HG02588 (cell line): ENCODE measurements around the gene VPS35L.
"Not testable (repeated sequence)": the region's sequence is repeated elsewhere in the genome, so short reads cannot be mapped to it uniquely, and the experiment has no call there.

Source experiments
- ATAC-seq: cut with Tn5 transposase; IDR thresholded peaks from one replicate; pipeline ENCODE4 v1.9.1; 2021; ENCODE audit warnings: mild to moderate bottlenecking, moderate library complexity; ENCODE audit not compliant: unreplicated experiment

VPS35L gene

DNA sequence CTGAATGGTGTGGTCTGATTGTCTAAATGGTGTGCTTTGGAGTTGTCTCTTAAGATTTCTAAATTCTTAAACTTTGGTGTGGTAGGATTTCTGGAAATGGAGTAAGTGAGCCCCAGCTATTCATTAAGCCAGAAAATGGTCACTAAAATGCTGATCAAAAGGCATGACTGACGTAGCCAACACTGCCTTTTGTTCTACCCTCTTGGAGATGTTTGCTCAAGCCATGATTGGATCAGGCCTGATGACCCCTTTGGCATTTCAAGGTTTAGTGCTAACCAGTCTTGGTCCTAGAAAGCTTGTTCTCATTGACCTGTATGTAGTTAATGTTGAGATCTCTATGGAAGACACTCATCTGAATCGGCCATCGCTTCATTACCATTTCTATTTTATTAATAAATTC, 94.5 kb downstream of the VPS35L start:
- ATAC-seq: no peak

DNA sequence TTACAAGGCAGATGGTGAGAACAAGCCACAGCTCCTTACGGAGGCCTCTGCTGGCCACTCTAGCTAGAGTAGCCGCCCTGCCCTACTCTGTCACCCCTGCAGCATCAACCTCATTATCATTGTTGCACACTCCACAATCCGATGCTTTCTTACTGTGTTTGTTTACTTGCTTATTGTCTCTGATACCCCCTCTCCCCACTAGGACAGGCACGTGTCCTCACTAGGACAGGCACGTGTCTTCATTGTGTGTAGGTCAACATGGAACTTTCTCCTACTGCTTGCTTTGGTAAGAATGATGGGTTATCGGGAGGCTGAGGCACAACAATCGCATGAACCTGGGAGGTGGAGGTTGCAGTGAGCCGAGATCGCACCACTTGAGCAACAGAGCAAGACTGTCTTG, 98.6 kb downstream of the VPS35L start:
- ATAC-seq: no peak

- no peak for ATAC-seq
Observed at GRCh38 chr16:19655242-19655777, 99.8 kb downstream of the VPS35L start.

GRCh38 chr16:19657831-19658230, 102.3 kb downstream of the VPS35L start:
- ATAC-seq: no peak

GRCh38 chr16:19659554-19659953, 104.1 kb downstream of the VPS35L start:
- no peak for ATAC-seq

DNA sequence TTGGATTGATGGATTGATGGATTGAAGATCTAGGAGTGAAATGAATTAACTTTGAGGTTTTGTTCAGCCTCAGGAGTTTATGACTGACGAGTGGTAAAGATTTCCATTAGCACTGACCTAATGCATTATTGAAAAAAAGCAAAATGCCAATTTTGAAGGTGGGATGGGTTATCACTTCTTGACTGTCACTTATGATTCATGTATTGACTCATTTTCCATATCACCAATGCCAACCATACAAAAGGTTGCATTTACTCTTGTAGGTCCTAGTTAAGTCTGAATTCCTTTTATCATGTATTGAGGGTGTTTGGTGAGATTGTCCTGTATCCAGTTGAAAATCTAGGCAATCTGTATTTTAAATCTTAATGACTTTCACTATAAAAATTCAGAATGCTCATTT, 104.9 kb downstream of the VPS35L start:
- ATAC-seq: no peak

DNA sequence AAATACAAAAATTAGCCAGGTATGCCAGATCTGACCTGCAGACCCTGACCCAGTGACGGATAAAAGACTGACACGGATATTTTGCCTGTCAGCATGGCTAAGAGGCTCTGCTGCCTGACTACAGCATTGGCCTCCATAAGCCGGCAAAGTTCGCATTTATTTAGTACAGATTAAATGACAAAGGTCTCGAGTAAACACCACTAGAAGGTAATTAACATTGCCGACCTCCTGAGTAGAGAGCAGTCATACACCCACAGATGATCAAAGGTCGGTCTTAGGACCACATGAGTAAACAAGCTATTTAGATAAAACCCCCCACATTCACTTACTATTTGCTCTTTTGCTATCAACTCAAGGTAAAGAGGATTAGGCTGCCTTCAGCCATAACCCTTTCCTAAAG, 106.8 kb downstream of the VPS35L start:
- ATAC-seq: no peak

- ATAC-seq: no peak
Observed at GRCh38 chr16:19664166-19664565, 108.7 kb downstream of the VPS35L start.

DNA sequence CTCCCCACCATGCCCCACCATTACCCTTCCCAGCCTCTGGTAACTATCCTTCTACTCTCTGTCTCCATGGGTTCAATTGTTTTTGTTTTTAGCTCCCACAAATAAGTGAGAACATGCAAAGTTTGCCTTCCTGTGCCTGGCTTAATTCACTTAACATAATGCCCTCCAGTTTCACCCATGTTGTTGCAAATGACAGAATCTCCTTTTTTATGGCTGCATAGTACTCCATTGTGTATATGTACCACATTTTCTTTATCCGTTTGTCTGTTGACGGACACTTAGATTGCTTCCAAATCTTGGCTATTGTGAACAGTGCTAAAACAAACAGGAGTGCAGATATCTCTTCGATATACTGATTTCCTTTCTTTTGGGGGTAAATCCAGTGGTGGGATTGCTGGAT, 109.8 kb downstream of the VPS35L start:
- not testable (repeated sequence) for ATAC-seq

DNA sequence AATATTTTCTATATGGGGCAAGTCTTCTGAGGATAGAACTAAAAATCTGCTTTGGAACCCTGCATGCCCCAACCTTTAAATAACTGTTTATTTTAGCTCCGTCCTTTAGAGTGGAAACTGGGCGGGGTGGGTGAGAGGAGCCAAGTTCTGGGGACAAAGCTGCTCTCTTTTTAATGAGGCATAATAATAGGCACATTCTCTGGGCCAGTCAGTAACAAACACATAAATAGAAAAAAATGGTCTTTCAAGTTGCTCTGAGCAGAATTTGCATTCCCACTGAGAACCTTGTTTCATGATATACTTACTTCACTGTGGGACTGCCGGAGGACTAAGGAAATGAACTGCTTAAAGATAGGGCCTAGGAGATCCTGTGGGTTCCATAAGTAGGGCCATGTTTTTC, 111.0 kb downstream of the VPS35L start:
- no peak for ATAC-seq

DNA sequence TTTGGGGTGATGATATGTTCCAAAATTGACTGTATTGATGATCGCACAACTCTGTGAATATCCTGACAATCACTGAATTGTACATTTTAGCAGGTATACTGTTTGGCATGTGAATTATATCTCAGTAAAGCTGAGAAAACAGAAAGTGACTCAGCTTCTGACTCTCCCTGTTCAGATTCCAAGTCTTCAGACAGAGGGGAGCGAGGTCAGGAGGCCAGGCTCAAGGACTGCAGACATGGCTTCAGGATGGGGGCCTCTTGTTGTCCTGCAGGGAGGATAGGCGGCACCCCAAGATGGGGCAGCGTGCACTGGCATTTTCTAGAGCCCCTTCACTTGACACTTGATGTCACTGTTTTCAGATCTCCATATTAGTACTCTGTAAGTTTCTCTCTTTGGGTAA, 116.9 kb downstream of the VPS35L start:
- no peak for ATAC-seq

GRCh38 chr16:19674485-19674884, 119.0 kb downstream of the VPS35L start:
- ATAC-seq: no peak

- no peak for ATAC-seq
Observed at GRCh38 chr16:19677402-19677801, 121.9 kb downstream of the VPS35L start.

- ATAC-seq: no peak
Observed at GRCh38 chr16:19678804-19679203, 123.3 kb downstream of the VPS35L start.

GRCh38 chr16:19679281-19679680, 123.8 kb downstream of the VPS35L start:
- ATAC-seq: not testable (repeated sequence)

DNA sequence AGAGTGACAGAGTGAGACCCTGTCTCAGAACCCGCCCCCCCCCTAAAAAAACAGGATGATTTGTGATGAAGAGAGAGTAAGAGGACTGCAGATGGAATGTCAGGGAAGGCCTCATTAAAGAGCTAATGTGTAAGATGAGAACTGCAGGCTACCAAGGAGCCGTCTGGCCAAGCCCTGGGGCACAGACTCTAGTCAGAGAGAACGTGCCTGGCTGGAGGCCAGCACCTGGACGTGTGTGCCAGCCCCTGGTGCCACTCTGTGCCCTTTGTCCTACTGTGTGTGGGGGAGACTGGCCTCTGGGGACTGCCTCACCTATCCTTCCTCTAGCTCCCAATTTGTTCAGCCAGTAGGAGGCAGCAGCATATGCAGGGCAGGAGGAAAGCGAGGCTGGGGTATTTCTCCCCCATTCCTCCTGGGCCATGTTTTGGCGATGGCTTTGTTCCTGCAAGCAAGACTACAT, 125.4 kb downstream of the VPS35L start:
- no peak for ATAC-seq

- no peak for ATAC-seq
Observed at GRCh38 chr16:19681637-19682036, 126.1 kb downstream of the VPS35L start.

- no peak for ATAC-seq
Observed at GRCh38 chr16:19683453-19684236, 128.1 kb downstream of the VPS35L start.

GRCh38 chr16:19685176-19685575, 129.7 kb downstream of the VPS35L start:
- no peak for ATAC-seq

GRCh38 chr16:19687279-19687678, 131.8 kb downstream of the VPS35L start:
- no peak for ATAC-seq

DNA sequence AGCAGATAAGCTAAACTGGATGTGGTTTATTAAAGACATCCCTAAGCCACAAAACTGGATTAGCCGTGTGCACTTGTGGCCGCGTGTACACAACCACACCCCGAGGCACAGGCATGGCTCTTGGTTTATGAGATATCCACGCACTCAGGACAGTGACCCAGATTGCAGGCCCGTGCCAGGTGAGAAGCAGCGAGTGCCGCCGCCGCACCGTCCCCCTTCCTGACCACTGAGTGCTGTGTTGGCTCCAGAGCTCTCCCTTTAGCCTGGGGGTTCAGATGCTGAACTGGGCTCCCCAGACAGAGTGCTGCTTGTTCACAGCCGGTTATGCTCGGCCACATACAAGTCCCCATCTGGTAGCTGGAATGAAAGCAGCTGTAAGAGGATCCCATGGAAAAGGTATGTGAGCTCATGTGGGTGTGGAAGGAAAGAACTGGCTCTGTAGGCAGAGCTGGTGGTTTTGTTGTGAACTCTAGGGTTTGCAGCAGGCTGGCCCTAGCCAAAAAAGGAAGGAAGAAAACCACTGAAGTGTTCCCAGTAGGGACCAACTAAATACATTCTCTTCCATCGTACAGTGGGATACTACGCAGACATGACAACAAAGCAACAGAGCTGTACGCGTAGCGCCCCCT, 133.0 kb downstream of the VPS35L start:
- ATAC-seq: no peak

DNA sequence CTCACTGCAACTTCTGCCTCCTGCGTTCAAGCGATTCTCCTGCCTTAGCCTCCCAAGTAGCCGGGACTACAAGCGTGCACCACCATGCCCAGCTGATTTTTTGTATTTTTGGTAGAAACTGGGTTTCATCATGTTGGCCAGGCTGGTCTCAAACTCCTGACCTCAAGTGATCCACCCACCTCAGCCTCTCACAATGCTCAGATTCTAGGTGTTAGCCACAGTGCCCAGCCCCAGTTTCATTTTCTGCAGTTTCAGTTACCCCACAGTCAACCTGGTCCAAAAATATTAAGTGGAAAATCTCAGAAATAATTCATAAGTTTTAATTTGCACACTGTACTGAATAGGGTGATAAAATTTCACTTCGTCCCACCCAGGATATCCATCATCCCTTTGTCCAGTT, 133.8 kb downstream of the VPS35L start:
- ATAC-seq: no peak
